GM10266 (cell line): ENCODE measurements around the gene TMEM30B.
A peak's percentile ranks its signal among the peaks of the same experiment; 100 is the strongest.
"Not testable (repeated sequence)": the region's sequence is repeated elsewhere in the genome, so short reads cannot be mapped to it uniquely, and the experiment has no call there.

Experiments
- DNase-seq: peaks from one replicate; pipeline ENCODE4 v3.0.0; 2012; ENCODE audit errors: extremely low spot score
- CTCF ChIP-seq: IDR thresholded peaks from 2 replicates; pipeline ENCODE4 v1.5.1; 2012; ENCODE audit warnings: mild to moderate bottlenecking, low read depth; ENCODE audit not compliant: control insufficient read depth, insufficient read depth; ENCODE audit errors: missing control alignments

Gene TMEM30B

GRCh38 chr14:61252369-61253063 is 28.6 kb downstream of the TMEM30B start:
- peak; percentile 82 for TF ChIP-seq CTCF
- peak; percentile 67 for DNase-seq

- no peak for TF ChIP-seq CTCF
- no peak for DNase-seq
Observed at GRCh38 chr14:61250063-61250462, 31.1 kb downstream of the TMEM30B start.

GRCh38 chr14:61247935-61248334 is 33.2 kb downstream of the TMEM30B start:
- no peak for TF ChIP-seq CTCF
- DNase-seq = no peak

GRCh38 chr14:61246721-61247120 is 34.4 kb downstream of the TMEM30B start:
- TF ChIP-seq CTCF = no peak
- no peak for DNase-seq

- no peak for DNase-seq
- no peak for TF ChIP-seq CTCF
Observed at GRCh38 chr14:61244009-61244408, 37.1 kb downstream of the TMEM30B start.

- DNase-seq = no peak
- TF ChIP-seq CTCF = no peak
Observed at GRCh38 chr14:61240206-61240605, 40.9 kb downstream of the TMEM30B start.

GRCh38 chr14:61239285-61239684 is 41.9 kb downstream of the TMEM30B start:
- DNase-seq = not testable (repeated sequence)
